Measurements from ENCODE around the gene R3HDML.
"Not testable (repeated sequence)": the region's sequence is repeated elsewhere in the genome, so short reads cannot be mapped to it uniquely, and the experiment has no call there.

The R3HDML gene

DNA sequence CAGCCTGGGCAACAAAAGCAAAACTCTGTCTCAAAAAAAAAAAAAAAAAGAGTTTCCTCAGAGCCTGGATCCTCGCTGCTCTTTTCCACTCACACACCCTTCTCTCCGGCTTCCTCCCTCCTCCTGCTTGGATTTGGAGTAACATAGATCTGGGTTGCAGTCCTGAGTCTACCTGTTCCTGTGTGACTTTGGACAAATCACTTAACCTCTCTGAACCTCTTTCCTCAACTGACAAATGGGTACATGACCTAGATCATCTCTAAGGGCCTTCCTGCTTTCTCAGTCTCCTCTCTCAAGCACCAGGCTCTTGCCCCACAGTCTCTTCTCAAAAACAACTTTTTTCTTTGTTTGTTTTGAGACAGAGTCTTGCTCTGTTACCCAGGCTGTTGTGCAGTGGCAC lies 5.6 kb upstream of the R3HDML start:
- DNase-seq = no peak

- no peak for DNase-seq
These were observed 2.5 kb upstream of the R3HDML start for GRCh38 chr20:44334306-44334705.

- DNase-seq = no peak
These were observed 2.1 kb upstream of the R3HDML start for GRCh38 chr20:44334709-44335108.

- no peak for DNase-seq
These were observed 1.2 kb upstream of the R3HDML start for GRCh38 chr20:44335675-44336074.

GRCh38 chr20:44336086-44336485 lies 757 bp upstream of the R3HDML start:
- DNase-seq = no peak

- no peak for DNase-seq
These were observed 5.4 kb downstream of the R3HDML start for GRCh38 chr20:44342248-44342647.

- DNase-seq = no peak
These were observed 6.4 kb downstream of the R3HDML start for GRCh38 chr20:44343162-44343675.

GRCh38 chr20:44344723-44345122 lies 7.9 kb downstream of the R3HDML start:
- DNase-seq = no peak

DNA sequence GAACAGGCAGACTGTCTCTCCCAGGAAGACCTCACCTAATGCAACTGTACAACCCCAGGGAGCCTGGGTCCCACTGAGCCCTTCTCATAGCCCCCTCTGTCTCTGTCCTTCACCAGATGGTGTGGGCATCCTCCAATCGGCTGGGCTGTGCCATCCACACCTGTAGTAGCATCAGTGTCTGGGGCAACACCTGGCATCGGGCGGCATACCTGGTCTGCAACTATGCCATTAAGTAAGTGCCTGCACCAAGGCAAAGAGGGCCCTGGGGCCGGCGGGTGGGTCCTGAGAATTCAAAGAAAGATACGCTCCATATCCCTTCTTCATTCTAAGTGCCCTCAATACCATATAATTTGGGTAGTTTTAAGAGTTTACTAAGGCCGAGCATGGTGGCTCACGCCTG lies 8.3 kb downstream of the R3HDML start:
- no peak for DNase-seq

GRCh38 chr20:44345941-44346340 lies 9.1 kb downstream of the R3HDML start:
- not testable (repeated sequence) for DNase-seq

- DNase-seq = no peak
These were observed 11.4 kb downstream of the R3HDML start for GRCh38 chr20:44348168-44348659.

- no peak for DNase-seq
These were observed 12.5 kb downstream of the R3HDML start for GRCh38 chr20:44349349-44349748.

DNA sequence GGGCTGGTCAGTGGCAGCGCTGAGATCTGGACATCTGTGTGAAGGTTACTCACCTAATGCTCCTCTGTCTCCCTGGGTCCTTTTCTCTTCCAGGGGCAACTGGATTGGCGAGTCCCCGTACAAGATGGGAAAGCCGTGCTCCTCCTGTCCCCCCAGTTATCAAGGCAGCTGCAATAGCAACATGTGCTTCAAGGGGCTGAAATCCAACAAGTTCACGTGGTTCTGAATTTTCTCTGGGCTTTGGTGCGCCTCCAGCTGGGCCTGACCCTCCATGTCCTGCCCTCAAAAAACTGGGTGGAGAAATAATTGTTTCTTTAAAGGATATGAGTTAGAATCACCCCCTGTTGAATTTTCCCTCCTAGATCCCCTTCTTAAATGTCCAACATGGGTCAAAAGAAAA lies 13.7 kb downstream of the R3HDML start:
- DNase-seq = no peak

GRCh38 chr20:44354979-44355497 lies 18.2 kb downstream of the R3HDML start:
- no peak for DNase-seq

DNA sequence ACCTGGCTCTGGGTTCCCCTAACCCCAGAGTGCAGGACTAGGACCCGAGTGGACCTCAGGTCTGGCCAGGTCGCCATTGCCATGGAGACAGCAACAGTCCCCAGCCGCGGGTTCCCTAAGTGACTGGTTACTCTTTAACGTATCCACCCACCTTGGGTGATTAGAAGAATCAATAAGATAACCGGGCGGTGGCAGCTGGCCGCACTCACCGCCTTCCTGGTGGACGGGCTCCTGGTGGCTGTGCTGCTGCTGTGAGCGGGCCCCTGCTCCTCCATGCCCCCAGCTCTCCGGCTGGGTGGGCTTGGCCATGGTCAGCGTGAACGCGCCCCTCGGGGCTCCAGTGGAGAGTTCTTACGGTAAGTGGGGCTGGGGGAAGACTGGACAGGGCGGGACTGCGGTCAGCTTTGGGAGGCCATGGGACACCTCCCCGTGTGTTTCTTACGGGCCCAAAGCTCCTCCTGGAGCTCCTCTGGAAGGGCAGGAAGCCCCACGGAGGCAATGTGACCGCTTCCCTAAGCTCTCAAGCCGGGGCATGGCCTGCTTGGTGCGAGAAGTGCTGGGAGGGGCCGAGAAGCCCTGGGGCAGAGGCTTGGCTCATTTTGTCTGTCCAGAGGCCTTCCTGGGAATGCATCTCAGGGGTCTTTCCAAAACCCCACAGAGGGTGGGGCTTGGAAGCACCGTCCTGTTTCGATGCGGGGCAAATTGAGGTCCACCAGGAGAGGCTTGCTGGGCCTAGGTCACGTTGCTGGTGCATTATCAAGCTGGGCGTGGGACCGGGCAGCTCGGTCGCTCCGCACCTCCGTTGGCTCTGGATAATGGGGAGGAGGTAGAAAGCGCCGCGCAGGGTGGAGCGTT lies 18.9 kb downstream of the R3HDML start, which contains the start of gene HNF4A:
TSS of gene HNF4A (plus strand) at position 202 of the 855 bp plus-strand sequence. CDS start at position 308, 106 bp downstream.
- DNase-seq = no peak

- no peak for DNase-seq
These were observed 19.5 kb downstream of the R3HDML start for GRCh38 chr20:44356353-44356723.

- no peak for DNase-seq
These were observed 20.2 kb downstream of the R3HDML start for GRCh38 chr20:44357020-44357419.

GRCh38 chr20:44357555-44358125 lies 20.8 kb downstream of the R3HDML start:
- no peak for DNase-seq

DNA sequence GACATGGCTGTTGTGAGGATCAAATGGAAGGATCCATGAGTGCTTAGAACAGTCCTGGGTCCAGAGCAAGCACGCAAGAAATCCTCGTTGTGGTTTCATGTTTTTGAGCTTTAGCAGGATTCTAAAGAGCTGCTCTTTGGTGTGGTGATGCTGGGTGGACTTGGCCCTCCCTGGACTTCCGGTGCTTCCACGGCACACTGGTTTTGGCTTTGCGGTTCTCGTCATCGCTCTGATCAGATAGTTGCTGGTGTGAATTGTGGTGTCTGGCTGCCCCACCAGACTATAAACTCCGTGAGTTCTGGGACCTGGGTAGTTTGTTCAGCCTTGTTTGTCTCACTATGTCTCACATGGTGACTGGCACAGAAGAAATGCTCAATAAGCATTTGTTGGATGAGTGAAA lies 21.9 kb downstream of the R3HDML start:
- no peak for DNase-seq

DNA sequence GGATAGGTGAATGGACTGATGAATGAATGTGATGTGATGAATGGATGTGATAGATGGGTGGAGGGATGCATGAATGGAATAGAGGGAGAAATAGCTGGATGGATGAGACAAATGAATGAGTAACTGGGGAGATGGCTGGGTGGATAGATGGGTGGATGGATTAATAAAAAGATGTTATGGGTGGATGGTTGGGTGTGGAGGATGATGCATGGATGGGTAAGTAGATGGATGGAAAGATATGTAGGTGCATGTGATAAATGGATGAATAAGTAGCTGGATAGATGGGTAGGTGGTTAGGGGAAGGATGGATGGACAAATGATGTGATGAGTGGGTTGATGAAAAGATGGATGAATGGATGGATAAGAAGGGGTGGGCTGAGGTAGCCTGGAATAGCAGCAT lies 23.4 kb downstream of the R3HDML start:
- no peak for DNase-seq

DNA sequence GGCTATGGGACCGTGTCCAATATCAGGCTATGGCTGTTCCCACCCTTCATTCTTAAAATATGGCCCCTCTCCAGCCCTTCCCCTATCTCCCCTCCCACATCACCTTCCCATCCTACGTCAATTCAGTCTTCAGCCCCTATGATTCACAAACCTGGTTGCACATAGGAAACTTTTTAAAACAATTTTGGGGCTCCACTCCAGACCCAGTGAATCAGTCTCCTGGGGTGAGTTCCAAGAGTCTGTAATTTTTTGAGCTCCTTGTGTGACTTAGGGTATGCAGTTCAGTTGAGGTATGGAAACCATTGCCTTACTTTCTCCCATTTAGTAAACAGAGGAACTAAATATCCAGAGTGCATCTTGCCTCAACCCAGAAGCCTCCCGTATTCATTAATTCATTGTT lies 24.2 kb downstream of the R3HDML start:
- no peak for DNase-seq

DNA sequence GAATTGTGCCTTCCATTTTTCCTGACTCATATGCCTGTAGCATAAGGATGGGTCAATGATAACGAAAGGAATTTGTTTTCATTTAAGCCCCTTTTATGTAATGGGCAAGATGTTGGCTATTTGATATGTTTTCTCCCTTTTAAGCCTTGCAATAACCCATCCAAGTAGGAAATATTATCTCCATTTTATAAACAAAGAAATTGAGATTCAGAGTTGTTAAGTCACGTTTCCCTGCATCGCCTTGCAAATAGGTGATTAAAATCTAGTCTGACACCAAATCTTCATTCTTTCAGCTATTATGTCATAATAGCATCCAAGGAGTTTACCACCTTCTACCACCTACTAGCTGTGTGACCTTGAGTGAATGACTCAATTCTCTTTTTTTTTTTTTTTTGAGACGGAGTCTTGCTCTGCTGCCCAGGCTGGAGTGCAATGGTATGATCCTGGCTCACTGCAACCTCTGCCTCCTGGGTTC lies 25.7 kb downstream of the R3HDML start:
- DNase-seq = no peak

DNA sequence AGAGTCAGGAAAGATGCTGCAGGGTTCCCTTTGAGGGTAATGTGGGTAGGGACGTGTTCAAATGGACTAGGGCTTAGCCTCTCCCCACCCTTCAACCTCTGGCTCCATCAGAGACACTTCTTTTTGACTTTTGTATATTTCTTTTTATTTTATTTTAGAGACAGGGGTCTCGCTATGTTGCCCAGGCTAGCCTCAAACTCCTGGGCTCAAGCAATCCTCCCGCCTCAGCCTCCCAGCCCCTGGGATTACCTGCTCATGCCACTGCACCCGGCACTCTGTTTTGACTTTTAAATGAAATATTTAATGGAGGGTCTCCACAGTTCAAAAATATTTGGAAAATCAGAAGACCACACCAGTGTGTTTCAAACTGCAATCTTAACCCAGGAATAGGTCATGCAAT lies 27.2 kb downstream of the R3HDML start:
- DNase-seq = no peak

- no peak for DNase-seq
These were observed 27.9 kb downstream of the R3HDML start for GRCh38 chr20:44364780-44365179.
